Mucosa of rectum (tissue), 2 donors: ENCODE measurements around the gene RASAL2.
"Not testable (repeated sequence)": the region's sequence is repeated elsewhere in the genome, so short reads cannot be mapped to it uniquely, and the experiment has no call there.

Source experiments
- H3K27ac ChIP-seq, 2 donors: one replicate each; pipeline ENCODE4 v1.7.0; 2013; ENCODE audit warnings: inconsistent platforms in 2 of 2, low read depth in 2 of 2, low read length in 2 of 2
- H3K27me3 ChIP-seq, 2 donors: one replicate each; pipeline ENCODE4 v1.7.0; 2013; ENCODE audit warnings: low read length in 2 of 2; ENCODE audit not compliant: control insufficient read depth in 2 of 2, insufficient read depth in 2 of 2
- H3K36me3 ChIP-seq, 2 donors: one replicate each; pipeline ENCODE4 v1.7.0; 2013; ENCODE audit warnings: low read length in 2 of 2; ENCODE audit not compliant: control insufficient read depth in 2 of 2, insufficient read depth in 2 of 2
- H3K4me1 ChIP-seq, 2 donors: one replicate each; pipeline ENCODE4 v1.7.0; 2013; ENCODE audit warnings: low read length in 2 of 2, mild to moderate bottlenecking in 1 of 2; ENCODE audit not compliant: control insufficient read depth in 2 of 2, insufficient read depth in 2 of 2
- H3K4me3 ChIP-seq, 2 donors: one replicate each; pipeline ENCODE4 v1.7.0; 2013; ENCODE audit warnings: low read length in 2 of 2
- H3K9ac ChIP-seq, 2 donors: one replicate each; pipeline ENCODE4 v1.7.0; 2013; ENCODE audit warnings: low read length in 2 of 2, low read depth in 1 of 2, mild to moderate bottlenecking in 1 of 2
- H3K9me3 ChIP-seq, 2 donors: one replicate each; pipeline ENCODE4 v1.7.0; 2013; ENCODE audit warnings: low read length in 2 of 2; ENCODE audit not compliant: control insufficient read depth in 2 of 2
- donor health status: healthy.
- donor health status: Normal muscosa, but diverticular disease.

Gene RASAL2

GRCh38 chr1:178180405-178180804 lies 86.5 kb downstream of the RASAL2 start:
- Histone ChIP-seq H3K4me1 (no peaks in the 10 kb centered on the region), H3K36me3 (no peaks in the 10 kb centered on the region), H3K9ac (no peak overlapping the region), H3K27me3 (no peaks in the 10 kb centered on the region), H3K4me3 (no peak overlapping the region), H3K27ac (no peak overlapping the region), H3K9me3 (no peaks in the 10 kb centered on the region)

- Histone ChIP-seq H3K4me3 (no peak overlapping the region), H3K27ac (no peak overlapping the region), H3K4me1 (no peaks in the 10 kb centered on the region), H3K36me3 (no peaks in the 10 kb centered on the region), H3K27me3 (no peaks in the 10 kb centered on the region), H3K9ac (no peak overlapping the region), H3K9me3 (no peaks in the 10 kb centered on the region)
Measured at GRCh38 chr1:178183796-178184195, 89.9 kb downstream of the RASAL2 start.

- H3K36me3 ChIP-seq: no peaks in the 10 kb centered on the region
- no peak overlapping the region for H3K9ac ChIP-seq
- no peaks in the 10 kb centered on the region for H3K9me3 ChIP-seq
- no peak overlapping the region for H3K4me3 ChIP-seq
- H3K4me1 ChIP-seq: peaks cover 0 to 5% of the 10 kb centered on the region in 2 donors
- H3K27ac ChIP-seq: no peak overlapping the region
- no peaks in the 10 kb centered on the region for H3K27me3 ChIP-seq
Measured at GRCh38 chr1:178188306-178188705, 94.4 kb downstream of the RASAL2 start.

- no peaks in the 10 kb centered on the region for H3K27me3 ChIP-seq
- no peaks in the 10 kb centered on the region for H3K36me3 ChIP-seq
- H3K4me1 ChIP-seq: peaks cover 0 to 5% of the 10 kb centered on the region in 2 donors
- no peak overlapping the region for H3K4me3 ChIP-seq
- no peaks in the 10 kb centered on the region for H3K9me3 ChIP-seq
- no peak overlapping the region for H3K9ac ChIP-seq
- no peak overlapping the region for H3K27ac ChIP-seq
Measured at GRCh38 chr1:178189814-178190213, 95.9 kb downstream of the RASAL2 start.

- Histone ChIP-seq H3K36me3 (no peaks in the 10 kb centered on the region), H3K9ac (no peak overlapping the region), H3K4me1 (peaks cover 0 to 5% of the 10 kb centered on the region in 2 donors), H3K27ac (no peak overlapping the region), H3K27me3 (no peaks in the 10 kb centered on the region), H3K4me3 (no peak overlapping the region), H3K9me3 (no peaks in the 10 kb centered on the region)
Measured at GRCh38 chr1:178190881-178191280, 97.0 kb downstream of the RASAL2 start.

- Histone ChIP-seq H3K9me3 (no peaks in the 10 kb centered on the region), H3K27ac (no peak overlapping the region), H3K27me3 (no peaks in the 10 kb centered on the region), H3K36me3 (no peaks in the 10 kb centered on the region), H3K9ac (no peak overlapping the region), H3K4me3 (peak overlapping the region in 1 of 2 donors; percentile 20), H3K4me1 (peaks cover 0 to 5% of the 10 kb centered on the region in 2 donors)
Measured at GRCh38 chr1:178192686-178193085, 98.8 kb downstream of the RASAL2 start.

- Histone ChIP-seq H3K36me3 (no peaks in the 10 kb centered on the region), H3K27ac (no peak overlapping the region), H3K4me1 (peaks cover 0 to 5% of the 10 kb centered on the region in 2 donors), H3K27me3 (no peaks in the 10 kb centered on the region), H3K4me3 (no peak overlapping the region), H3K9me3 (no peaks in the 10 kb centered on the region), H3K9ac (no peak overlapping the region)
Measured at GRCh38 chr1:178196631-178197030, 102.7 kb downstream of the RASAL2 start.

- not testable (repeated sequence) for H3K9me3 ChIP-seq, H3K4me1 ChIP-seq, H3K4me3 ChIP-seq, H3K27ac ChIP-seq, H3K36me3 ChIP-seq, H3K27me3 ChIP-seq, H3K9ac ChIP-seq
Measured at GRCh38 chr1:178202095-178202494, 108.2 kb downstream of the RASAL2 start.

GRCh38 chr1:178202546-178202945 lies 108.6 kb downstream of the RASAL2 start:
- not testable (repeated sequence) for H3K27ac ChIP-seq

GRCh38 chr1:178208269-178208856 lies 114.5 kb downstream of the RASAL2 start:
- not testable (repeated sequence) for H3K36me3 ChIP-seq, H3K4me3 ChIP-seq, H3K27ac ChIP-seq, H3K9me3 ChIP-seq, H3K9ac ChIP-seq, H3K4me1 ChIP-seq, H3K27me3 ChIP-seq

More at GRCh38 chr1:178202546-178202945, 108.6 kb downstream of the RASAL2 start:
- H3K36me3 ChIP-seq, H3K9ac ChIP-seq, H3K4me1 ChIP-seq, H3K27me3 ChIP-seq, H3K9me3 ChIP-seq, H3K4me3 ChIP-seq: not testable (repeated sequence)

GRCh38 chr1:178209935-178210334 lies 116.0 kb downstream of the RASAL2 start:
- no peak overlapping the region for H3K4me3 ChIP-seq
- no peak overlapping the region for H3K27ac ChIP-seq
- H3K9ac ChIP-seq: no peak overlapping the region
- H3K36me3 ChIP-seq: no peaks in the 10 kb centered on the region
- H3K9me3 ChIP-seq: peaks cover 4 to 7% of the 10 kb centered on the region in 2 donors
- no peaks in the 10 kb centered on the region for H3K27me3 ChIP-seq
- no peaks in the 10 kb centered on the region for H3K4me1 ChIP-seq
